Adipose tissue (tissue), 3 donors: Measurements from ENCODE around the gene CDK5RAP2. TPM values are rescaled to one million over a fixed set of nuclear protein-coding genes. Genes with fewer than 3 reads are reported as not detected.

Experiments used
- H3K27ac ChIP-seq: one replicate; pipeline ENCODE4 v1.5.1; 2013; ENCODE audit warnings: low read depth, low read length
- WGBS, 3 donors: extraction: QIAGEN DNeasy Blood & Tissue Kit; methylation state at CpG; one replicate each; pipeline ENCODE4 v1.1.7; 2013; 5-methylcytosine and 5-hydroxymethylcytosine counted together
- polyA plus RNA-seq, 3 donors: library from polyadenylated mRNA; stranded (reverse); fragments of 200-250 nt; gene quantifications; one replicate each; pipeline ENCODE4 v1.2.3, GENCODE V29; 2013
- donor health status: healthy with polysubstance abuse.
- donor health status: Bipolar disorder and iron deficiency.
- donor health status: healthy.

The CDK5RAP2 gene
- polyA plus RNA-seq, 3 donors, result 9.3 to 38.8 (median 15.6) TPM

DNA sequence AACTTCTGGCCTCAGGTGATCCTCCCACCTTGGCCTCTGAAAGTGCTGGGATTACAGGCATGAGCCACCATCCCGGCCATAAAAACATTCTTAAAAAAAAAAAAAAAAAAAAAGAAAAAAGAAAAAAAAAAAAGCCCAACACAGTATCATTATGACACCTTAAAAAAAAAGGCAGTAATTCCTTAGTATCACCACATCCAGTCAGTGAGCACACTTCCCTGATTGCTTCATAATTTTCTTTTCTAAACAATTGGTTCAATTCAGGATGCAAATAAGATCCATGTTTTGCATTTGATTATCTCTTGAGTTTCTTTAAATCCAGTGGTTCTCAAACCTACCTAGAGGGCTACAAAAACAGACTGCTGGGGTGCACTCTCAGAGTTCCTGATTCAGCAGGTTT, 182.5 kb downstream of the CDK5RAP2 start:
- WGBS, 3 donors, result 94 to 100% (median 98%) methylated on average over 1 of the region's 1 CpG

GRCh38 chr9:120396931-120397330, 183.0 kb downstream of the CDK5RAP2 start:
- no peak overlapping the region for H3K27ac ChIP-seq
- 96 to 99% (median 98%) methylated on average over 6 of the region's 6 CpGs for WGBS, 3 donors

More for the DNA sequence above, 182.5 kb downstream of the CDK5RAP2 start:
- H3K27ac ChIP-seq, result no peak overlapping the region

- H3K27ac ChIP-seq, result no peak overlapping the region
- WGBS, 3 donors, result 76 to 92% (median 79%) methylated on average over 3 of the region's 3 CpGs
These were observed 183.5 kb downstream of the CDK5RAP2 start for GRCh38 chr9:120396418-120396817.

DNA sequence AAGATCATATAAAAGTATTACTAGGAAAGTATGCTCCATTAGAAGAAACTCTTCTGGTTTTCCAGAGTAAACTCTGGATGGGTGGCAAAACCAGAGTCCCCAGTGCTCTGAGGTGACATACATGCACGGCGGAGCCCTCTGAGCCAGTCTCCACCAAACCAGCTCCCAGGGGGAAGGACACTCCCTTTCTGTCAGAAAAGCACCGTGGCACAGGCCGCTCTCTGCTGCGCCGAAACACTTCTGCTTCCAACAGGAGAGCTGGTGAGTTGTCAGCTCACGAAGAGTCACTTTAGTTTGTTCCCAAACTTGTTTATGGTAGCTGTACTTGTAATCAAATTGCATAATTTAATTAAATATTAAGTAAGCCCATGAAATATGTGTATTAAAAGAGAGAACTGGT, 184.6 kb downstream of the CDK5RAP2 start:
- WGBS, 3 donors, result 86 to 89% (median 89%) methylated on average over 7 of the region's 7 CpGs
- H3K27ac ChIP-seq, result no peak overlapping the region

DNA sequence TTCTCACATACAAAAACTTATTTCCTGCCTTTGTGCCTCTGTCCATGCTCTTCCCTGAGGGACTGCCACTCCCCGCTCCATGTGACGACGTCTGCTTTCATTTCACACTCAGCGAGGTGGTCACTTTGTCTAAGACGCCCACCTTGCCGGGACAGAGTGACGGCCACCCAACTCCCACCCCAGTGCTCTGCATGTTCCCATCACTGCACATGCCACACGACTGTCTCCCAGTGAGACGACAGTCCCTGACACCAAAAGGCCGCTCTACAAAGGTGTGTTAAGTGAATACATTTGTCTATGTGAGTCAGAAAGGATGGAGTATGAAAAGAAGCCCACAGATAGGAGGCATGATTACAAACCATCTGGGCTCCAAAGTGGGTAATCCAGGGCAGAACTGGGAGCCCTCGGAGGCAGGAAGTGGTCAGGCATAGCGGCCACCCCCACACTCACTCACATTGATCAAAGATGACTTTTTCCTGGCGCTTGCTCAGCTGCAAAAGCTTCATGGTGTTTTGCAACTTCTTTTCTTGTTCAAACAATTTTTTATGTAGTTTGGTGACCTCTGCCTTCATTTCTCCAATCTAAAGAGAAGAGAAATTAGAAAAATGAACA, 185.8 kb downstream of the CDK5RAP2 start:
- no peak overlapping the region for H3K27ac ChIP-seq
- 72 to 81% (median 72%) methylated on average over 13 of the region's 13 CpGs for WGBS, 3 donors

- WGBS, 3 donors, result 75 to 87% (median 81%) methylated on average over 7 of the region's 7 CpGs
- no peak overlapping the region for H3K27ac ChIP-seq
These were observed 186.4 kb downstream of the CDK5RAP2 start for GRCh38 chr9:120393386-120394057.

DNA sequence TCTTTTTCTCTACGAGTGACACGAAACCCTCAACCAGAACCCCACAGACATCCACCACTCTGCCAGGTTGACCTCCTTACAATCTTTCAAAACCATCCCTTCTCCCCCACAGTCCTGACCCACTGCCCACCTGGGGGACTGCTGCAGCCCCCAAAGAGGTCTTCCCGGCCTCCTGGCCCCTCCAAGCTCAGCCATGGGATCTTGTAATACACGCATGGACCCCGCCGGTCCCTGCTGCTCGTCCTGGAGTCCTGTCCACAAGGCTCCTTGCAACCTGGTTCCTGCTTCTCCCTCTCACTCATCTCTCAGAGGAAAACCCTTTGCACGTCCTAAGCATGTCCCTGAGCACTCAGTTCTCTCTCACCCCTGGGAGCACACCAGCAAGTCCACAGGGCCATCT, 187.3 kb downstream of the CDK5RAP2 start:
- WGBS, 3 donors, result 90 to 96% (median 95%) methylated on average over 8 of the region's 8 CpGs
- no peak overlapping the region for H3K27ac ChIP-seq

- no peak overlapping the region for H3K27ac ChIP-seq
- 96 to 98% (median 96%) methylated on average over 5 of the region's 5 CpGs for whole genome bisulfite sequencing, 3 donors
These were observed 187.7 kb downstream of the CDK5RAP2 start for GRCh38 chr9:120392245-120392644.

DNA sequence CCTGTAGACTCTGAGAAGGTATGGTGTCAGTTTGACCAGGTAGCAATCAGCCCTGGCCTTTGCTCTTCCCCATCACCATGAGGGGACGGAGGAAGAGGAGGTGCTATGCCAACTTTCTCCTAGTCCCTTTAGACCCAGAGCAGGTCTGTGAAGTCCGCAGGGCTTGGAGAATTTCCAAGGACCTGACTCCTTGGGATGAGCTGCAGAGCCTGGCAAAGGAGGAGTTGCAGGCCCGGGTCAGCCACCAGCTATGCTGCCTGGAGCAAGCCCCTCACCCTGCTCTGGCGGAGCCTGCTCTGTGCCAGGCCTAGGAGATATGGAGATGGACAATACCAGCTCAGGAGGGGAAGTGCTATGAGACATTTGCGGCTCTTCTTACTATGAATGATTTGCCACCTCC, 188.3 kb downstream of the CDK5RAP2 start:
- 90 to 93% (median 91%) methylated on average over 5 of the region's 5 CpGs for WGBS, 3 donors

DNA sequence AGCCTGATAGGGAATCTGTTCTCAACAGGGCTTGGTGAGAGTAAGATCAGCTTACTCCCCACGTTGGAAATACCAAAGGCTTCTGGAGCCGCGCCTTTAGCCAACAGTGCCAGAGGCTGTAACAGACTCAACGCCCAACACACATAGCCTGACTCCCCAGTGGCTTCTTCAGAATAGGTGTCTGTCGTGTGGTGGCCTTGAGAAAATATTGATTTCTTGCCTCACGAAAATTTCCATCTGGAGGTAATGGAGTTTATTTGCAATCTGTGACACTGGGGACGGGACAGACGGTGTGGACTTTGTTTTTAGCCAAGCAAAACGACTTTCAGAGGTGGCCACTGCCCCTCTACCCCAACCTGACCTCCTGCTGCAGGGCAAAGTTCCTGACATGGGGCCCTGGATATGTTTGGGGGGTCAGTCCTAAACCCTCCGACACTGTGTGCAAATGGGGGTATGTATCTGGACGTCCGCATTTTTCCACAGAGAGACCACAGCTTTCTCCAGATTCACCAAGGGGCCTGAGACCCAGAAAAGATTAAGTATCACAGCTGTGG, 189.3 kb downstream of the CDK5RAP2 start:
- no peak overlapping the region for H3K27ac ChIP-seq
- WGBS, 3 donors, result 65 to 86% (median 84%) methylated on average over 12 of the region's 12 CpGs

More for the DNA sequence above, 188.3 kb downstream of the CDK5RAP2 start:
- no peak overlapping the region for H3K27ac ChIP-seq

- H3K27ac ChIP-seq, result no peak overlapping the region
- whole genome bisulfite sequencing, 3 donors, result 94 to 99% (median 96%) methylated on average over 8 of the region's 8 CpGs
These were observed 190.1 kb downstream of the CDK5RAP2 start for GRCh38 chr9:120389867-120390266.

DNA sequence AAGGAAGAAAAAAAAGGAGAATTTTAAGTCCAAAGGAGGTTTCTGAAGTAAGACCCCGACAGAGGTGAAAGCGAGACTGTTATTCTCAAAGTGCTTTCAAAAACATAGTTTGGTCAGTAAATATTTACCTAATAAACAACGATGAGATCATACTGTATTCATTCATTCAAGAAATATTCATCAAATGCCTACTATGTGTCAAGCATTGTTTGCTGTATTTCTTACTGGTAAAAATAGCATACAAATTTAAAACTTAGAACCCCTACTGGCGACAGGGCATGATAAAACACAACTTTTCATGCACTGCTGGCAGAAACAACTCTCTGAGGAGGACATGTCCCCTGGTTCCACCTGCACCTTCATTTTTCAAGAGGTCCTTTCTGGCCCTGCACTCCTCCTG, 190.7 kb downstream of the CDK5RAP2 start:
- H3K27ac ChIP-seq, result no peak overlapping the region
- WGBS, 3 donors, result 88 to 96% (median 95%) methylated on average over 4 of the region's 4 CpGs

DNA sequence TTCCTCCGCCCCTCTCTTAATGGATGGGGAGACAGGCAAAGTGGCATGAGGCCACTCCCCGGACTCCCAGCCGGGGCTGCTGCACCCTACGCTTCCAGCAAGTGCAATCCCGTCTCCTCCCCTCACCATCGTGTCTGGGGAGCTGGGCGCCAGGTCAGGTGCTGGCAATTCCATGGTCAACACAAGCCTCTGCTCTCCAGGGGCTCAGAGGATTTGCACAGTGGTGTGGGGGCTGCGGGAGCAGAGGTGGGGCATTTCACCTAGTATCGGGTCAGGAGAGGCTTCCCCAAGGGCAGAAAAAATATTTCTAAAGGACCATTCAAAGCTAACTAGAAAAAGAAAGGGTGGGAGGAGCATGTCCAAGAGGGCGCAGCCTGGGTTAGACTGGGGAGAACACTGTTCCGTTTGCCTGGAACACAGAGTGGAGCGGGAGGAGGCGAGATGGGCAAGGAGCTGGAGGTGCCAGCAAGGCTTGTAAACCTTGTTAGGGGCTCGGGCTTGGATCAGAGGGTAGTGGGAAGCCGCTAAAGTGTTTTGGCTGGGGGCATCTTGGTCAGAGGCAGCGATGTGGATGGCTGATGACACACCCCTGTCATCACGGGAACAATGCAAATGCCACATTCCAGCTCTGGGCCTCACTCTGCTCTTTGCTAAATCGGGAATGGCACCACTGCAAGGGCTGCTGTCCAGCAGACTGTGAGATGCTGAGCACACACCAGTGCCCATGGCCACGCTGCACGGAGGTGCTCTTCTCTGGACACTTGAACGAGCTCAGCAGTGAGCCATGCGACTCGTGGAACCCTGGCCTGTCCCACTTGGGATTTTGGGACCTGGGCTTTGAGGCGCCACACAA, 191.7 kb downstream of the CDK5RAP2 start:
- WGBS, 3 donors, result 90 to 93% (median 93%) methylated on average over 24 of the region's 24 CpGs
- no peak overlapping the region for H3K27ac ChIP-seq

- WGBS, 3 donors, result 67 to 76% (median 74%) methylated on average over 14 of the region's 14 CpGs
- H3K27ac ChIP-seq, result no peak overlapping the region
These were observed 192.5 kb downstream of the CDK5RAP2 start for GRCh38 chr9:120387257-120388002.

- no peak overlapping the region for H3K27ac ChIP-seq
- WGBS, 3 donors, result 35 to 65% (median 62%) methylated on average over 11 of the region's 11 CpGs
These were observed 193.4 kb downstream of the CDK5RAP2 start for GRCh38 chr9:120386390-120387131.

DNA sequence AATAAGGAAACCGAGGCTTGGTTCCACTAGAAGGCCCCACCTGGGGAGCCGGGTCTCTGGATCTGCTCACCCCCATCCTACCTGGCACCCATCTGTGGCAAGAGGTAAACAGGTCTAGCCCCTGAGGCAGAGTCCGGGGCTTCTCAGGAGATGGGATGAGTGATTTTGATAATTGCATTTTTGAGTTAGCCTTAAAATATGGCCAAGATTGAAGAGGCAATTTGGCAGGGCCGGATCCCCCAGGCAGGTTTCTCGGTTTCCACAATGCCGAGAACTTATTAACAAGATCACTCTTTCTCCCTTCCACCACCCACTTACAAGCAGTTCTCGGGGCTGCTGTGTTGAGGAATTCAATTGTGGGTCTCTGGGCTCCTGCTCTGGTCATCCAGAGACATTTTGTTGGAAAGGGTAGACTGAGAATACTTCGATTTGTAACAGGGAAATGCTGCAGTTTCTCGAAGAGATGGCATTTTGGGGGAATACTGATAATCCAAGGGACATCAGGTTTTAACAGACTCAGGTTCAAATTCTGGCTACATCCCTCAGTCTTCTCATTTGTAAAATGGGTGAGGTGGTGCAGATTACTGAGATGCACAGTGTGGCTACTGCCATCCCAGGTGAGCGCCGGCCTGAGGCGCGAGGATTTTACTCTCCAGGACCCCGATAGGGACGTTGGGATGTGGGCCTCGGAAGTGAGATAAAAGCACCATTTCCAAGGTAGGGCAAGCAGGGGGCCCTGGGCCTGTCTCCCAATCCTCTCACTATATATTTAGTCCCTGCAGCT, 194.2 kb downstream of the CDK5RAP2 start:
- no peak overlapping the region for H3K27ac ChIP-seq
- WGBS, 3 donors, result 76 to 94% (median 89%) methylated on average over 16 of the region's 16 CpGs

DNA sequence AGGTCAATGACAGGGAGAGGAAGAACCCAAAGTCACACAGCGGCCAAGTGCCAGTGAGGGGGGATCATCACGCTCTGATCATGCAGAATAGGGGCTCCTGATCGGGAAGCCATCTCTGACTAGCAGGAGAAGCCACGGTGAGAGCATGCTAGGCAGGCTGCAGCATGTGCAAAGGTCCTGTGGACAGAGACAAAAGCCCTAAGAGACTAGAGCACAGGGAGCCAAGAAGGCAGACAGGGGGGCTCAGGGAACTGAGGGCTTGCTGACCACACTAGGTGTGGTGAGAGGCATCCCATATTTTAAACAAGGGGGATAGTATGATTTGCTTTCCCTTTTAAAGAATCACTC, 195.1 kb downstream of the CDK5RAP2 start:
- no peak overlapping the region for H3K27ac ChIP-seq
- 81 to 98% (median 98%) methylated on average over 4 of the region's 4 CpGs for WGBS, 3 donors
